NCI-H1092 treated with DMSO at 0.1 percent for 48 hours (cell line): ENCODE results near the gene PLPP6.

Experiments
- DNase-seq: peaks from one replicate; lab custom pipeline; 2025; lab: John Stamatoyannopoulos, UW

The PLPP6 gene

DNA sequence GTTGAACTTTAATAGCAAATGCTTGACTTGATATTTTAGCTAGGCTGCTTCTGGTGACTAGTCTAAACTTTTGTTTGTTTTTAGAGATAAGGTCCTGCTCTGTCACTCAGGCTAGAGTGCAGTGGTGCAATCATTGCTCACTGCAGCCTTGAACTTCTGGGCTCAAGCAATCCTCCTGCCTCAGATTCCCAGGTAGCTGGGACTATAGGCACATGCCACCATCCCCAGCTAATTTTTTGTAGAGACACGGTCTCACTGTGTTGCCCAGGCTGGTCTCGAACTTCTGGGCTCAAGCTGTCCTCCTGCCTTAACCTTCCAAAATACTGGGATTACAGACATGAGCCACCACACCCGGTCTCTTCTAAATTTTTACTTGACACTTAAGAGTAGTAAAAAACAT is 38.0 kb downstream of the PLPP6 start:
- no peak for DNase-seq

GRCh38 chr9:4700932-4701331 is 38.8 kb downstream of the PLPP6 start:
- DNase-seq: no peak

GRCh38 chr9:4701526-4701925 is 39.4 kb downstream of the PLPP6 start:
- no peak for DNase-seq

DNA sequence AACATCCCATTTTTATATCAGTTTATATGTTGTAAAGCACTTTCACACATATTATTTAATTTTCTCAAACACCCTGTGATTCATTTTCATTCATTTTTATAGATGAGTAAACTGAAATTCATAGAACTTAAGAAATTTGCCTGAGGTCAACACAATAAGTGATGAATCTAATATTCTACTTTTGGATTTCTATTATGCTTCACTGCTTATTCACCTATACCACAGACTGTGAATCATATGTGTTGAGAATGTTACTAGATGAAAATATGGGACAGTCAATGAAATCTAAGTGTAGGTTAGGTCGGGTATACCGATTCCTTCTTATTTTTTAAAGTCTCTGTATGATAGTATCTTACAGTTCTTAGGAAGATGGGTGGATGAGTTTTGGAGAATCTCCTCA is 42.0 kb downstream of the PLPP6 start:
- no peak for DNase-seq

GRCh38 chr9:4706021-4706420 is 43.9 kb downstream of the PLPP6 start:
- no peak for DNase-seq

- DNase-seq: no peak
These were observed 45.0 kb downstream of the PLPP6 start for GRCh38 chr9:4706971-4707622.

DNA sequence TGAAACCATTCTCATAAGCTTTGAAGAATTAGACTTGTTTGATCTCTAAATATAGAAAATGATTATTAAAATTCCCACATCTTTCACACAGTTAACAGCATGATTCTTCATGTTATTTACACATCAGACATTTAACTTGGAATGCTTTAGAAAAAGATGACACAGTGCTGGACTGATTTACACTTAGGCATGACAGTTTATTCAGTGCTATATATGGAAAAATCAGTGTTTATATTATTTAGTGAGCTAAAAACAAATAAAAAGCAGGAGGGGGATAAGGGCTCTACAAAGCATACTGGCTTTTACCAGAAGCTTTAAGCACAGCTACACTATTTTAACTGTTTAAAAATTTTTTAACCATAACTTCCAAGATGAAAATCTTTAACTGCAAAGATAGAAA is 47.3 kb downstream of the PLPP6 start:
- no peak for DNase-seq

GRCh38 chr9:4713849-4714248 is 51.8 kb downstream of the PLPP6 start:
- no peak for DNase-seq

GRCh38 chr9:4714266-4715016 is 52.3 kb downstream of the PLPP6 start:
- DNase-seq: no peak
